Pulmonary artery endothelial cell (primary cell): ENCODE data around the gene ASXL3. TPM values are rescaled to one million over a fixed set of nuclear protein-coding genes. Genes with fewer than 3 reads are reported as not detected.

Experiments used
- DNase-seq: peaks from one replicate; pipeline ENCODE4 v3.0.0-alpha.2; 2011; ENCODE audit warnings: low read depth, low spot score
- total RNA-seq: library from RNA; depleted of rRNA; stranded (reverse); fragments of >200 nt; gene quantifications from 2 replicates; pipeline ENCODE4 v1.2.3, GENCODE V29; 2014

Gene ASXL3
- total RNA-seq, 1 donor from 2014 or later: 0.07 TPM

DNA sequence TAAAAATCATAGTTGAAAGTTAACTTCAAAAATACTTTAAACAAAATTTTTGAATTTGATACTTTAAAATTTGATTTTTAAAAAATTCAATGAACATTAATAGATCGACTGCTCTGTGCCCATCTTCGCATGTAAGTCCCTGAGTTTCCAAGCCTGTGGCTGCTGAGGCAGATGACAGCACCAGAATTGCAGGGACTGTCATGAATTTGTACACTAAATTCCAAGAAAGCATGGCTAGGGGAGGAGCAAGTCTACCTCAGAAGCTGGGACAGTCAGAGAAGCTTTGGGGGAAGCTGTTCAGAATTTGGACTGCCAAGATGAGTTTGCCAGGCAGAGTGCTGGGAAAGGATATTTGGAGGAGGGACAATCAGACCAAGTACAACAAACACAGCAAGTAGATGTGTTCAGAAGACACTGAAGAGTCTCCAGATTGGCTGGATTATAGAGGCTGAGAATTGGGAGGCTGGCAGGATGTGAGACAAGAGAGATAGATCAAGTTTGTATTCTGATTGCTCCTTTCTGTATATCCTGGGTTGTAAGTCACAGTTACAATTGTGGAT is 79.0 kb downstream of the ASXL3 start:
- no peak for DNase-seq

GRCh38 chr18:33660696-33661310 is 82.8 kb downstream of the ASXL3 start:
- DNase-seq: no peak

- DNase-seq: no peak
These were observed 86.3 kb downstream of the ASXL3 start for GRCh38 chr18:33664241-33664874.

- DNase-seq: no peak
These were observed 87.2 kb downstream of the ASXL3 start for GRCh38 chr18:33665187-33665586.

DNA sequence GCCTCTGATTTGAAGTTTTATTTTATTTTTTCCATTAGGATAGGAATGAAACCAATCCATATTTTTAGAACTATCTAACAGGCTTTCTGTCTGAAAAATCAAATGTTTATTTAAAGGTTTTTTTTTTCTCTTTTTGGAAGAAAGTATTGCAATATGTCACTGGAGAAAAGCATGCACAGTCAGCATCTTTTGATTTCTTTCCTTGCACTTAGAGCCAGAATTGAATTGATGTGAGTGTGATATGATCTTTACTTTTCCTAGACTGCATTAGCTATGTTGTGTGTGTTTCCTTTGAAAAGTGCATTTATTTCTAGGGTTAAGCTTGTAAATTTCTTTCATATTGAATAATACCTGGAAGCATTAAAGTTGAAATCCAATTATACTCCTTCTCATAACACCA is 87.6 kb downstream of the ASXL3 start:
- no peak for DNase-seq

- DNase-seq: no peak
These were observed 88.9 kb downstream of the ASXL3 start for GRCh38 chr18:33666915-33667314.

DNA sequence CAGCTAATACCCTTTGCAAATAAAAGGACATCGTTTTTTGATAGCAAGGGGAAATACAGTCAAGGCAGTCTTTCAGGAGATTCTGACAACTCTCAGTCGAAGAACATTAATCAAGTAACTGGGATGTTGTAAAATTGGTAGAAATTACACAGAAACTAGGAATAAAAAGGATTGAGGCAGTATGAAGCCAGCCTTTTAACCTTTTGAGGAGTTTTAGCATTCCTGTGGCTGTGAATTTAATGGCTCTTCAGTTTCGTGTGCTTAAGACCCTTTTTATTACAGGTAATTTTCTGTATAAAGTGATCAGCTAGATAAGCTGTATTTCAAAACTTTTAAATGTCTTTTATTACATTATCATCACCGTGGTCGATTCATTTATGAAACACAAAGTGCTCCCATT is 91.6 kb downstream of the ASXL3 start:
- DNase-seq: no peak

GRCh38 chr18:33670029-33670428 is 92.0 kb downstream of the ASXL3 start:
- no peak for DNase-seq

GRCh38 chr18:33673689-33674088 is 95.7 kb downstream of the ASXL3 start:
- DNase-seq: no peak

DNA sequence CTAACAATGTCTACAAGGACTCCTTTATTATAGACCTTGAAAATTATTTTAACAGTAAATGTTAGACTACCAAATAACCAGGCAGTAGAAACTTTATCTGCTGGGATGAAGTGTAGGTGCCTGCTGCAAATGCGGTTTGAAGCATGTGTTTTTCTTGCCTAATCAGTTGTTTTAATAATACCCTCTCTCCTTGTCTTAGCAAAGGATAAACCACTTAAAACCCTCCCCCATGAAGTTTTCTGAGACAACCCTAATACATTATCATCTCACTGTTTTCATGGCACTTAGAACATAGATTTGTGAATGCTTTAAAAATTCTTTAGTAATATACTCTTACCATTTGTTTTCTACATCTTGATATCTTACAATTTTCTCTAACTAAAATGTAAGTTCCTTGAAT is 98.6 kb downstream of the ASXL3 start:
- no peak for DNase-seq

DNA sequence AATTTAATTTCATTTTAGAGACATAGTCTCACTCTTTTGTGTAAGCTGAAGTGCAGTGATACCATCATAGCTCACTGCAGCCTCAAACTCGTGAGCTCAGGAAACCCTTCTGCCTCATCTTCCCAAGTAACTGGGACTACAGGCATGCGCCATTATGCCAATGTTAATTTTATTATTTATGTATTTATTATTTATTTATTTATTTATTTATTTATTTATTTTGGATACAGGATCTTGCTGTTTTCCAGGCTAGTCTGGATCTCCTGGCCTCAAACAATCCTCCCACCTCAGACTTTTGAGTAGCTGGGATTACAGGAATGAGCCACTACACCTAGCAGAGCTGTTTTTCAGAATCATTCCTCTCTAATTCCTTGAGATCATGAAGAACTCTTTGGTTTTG is 99.9 kb downstream of the ASXL3 start:
- no peak for DNase-seq

GRCh38 chr18:33682436-33682835 is 104.4 kb downstream of the ASXL3 start:
- no peak for DNase-seq

DNA sequence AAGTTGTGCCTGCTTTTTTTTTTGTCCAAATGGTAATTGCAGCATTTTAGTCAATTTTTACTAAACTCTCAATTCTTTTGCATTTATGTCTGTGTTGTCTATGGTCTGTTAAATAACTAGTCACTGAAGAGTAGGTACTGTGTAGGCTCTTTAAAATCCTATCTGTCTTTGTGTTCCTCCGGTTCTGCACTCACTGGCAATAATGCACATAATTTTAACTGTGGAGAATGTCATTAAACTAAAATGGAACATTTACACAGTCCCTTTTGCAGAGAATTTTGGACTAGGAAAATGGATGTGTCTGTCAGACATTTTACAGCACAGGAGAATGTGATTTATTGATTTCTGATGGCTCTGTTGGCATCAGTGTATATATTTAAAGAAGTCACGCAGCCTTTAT is 116.6 kb downstream of the ASXL3 start:
- DNase-seq: no peak

- no peak for DNase-seq
These were observed 118.5 kb downstream of the ASXL3 start for GRCh38 chr18:33696332-33697162.

- no peak for DNase-seq
These were observed 119.5 kb downstream of the ASXL3 start for GRCh38 chr18:33697498-33697897.

- no peak for DNase-seq
These were observed 121.4 kb downstream of the ASXL3 start for GRCh38 chr18:33699372-33699771.

DNA sequence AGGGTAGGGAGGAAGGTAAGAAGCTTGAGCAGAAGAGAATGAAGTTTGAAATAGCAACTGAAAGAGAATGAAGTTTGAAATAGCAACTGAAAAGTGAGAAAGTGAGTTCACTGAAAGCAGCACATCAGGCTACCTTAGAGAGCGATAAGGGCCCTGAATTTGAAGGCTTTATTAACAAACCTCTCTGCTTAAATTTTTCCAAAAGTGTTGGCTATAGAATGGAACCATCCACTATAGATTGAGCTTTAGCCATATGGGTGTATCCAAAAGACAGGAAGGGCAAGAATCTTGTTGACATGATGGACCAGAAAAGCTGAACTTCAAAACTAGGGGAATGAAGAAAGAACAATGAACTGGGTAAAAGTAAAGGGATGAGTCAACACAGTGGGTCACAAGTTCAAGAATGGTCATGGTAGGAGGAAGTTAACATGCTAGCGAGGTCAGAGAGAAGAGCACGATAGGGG is 122.5 kb downstream of the ASXL3 start:
- no peak for DNase-seq

DNA sequence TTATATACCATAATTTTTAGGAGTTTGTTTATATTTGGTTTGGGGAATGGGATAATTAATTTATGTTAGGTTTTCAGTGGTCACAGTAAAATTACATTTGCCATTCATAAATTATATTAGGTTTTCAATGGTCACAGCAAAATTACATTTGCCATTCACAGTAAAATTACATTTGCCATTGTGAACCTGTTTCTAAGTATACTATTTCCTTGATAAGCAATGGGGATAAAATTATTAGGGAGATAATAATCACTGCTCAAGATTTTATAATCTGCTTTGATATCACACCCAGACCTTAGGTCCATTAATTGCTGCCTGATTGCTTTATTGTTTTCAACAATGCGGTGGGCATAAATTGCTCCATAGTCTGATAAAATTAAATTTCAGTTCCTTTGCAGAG is 124.6 kb downstream of the ASXL3 start:
- DNase-seq: no peak

GRCh38 chr18:33706391-33706790 is 128.4 kb downstream of the ASXL3 start:
- no peak for DNase-seq

- DNase-seq: no peak
These were observed 130.9 kb downstream of the ASXL3 start for GRCh38 chr18:33708876-33709275.

- DNase-seq: no peak
These were observed 132.2 kb downstream of the ASXL3 start for GRCh38 chr18:33710269-33710668.

GRCh38 chr18:33711514-33711913 is 133.5 kb downstream of the ASXL3 start:
- no peak for DNase-seq
